Esophagus squamous epithelium (tissue), 5 donors: ENCODE measurements around the gene CEP120. TPM values are rescaled to one million over a fixed set of nuclear protein-coding genes. Genes with fewer than 3 reads are reported as not detected.

Experiments used
- DNase-seq: peaks from one replicate; lab custom pipeline; 2025; lab: John Stamatoyannopoulos, UW
- H3K27ac ChIP-seq, 4 donors: fragments of 200-600 bp; sonication (generic); one replicate each; pipeline ENCODE4 v1.5.1; 2016 to 2019; ENCODE audit warnings: mild to moderate bottlenecking in 1 of 4
- H3K27me3 ChIP-seq, 4 donors: fragments of 200-600 bp; sonication (generic); 1 replicate in 3 of 4; 2 replicates in 1 of 4; pipeline versions ENCODE4 v1.5.1 to v1.6.0; 2017 to 2021; ENCODE audit warnings: antibody characterized with exemption in 1 of 4
- H3K36me3 ChIP-seq, 3 donors: fragments of 200-600 bp; sonication (generic); one replicate each; pipeline ENCODE4 v1.5.1; 2016 to 2019
- H3K4me1 ChIP-seq, 3 donors: fragments of 200-600 bp; sonication (generic); one replicate each; pipeline ENCODE4 v1.5.1; 2017 to 2019
- H3K4me3 ChIP-seq, 4 donors: fragments of 200-600 bp; sonication (generic); 1 replicate in 3 of 4; 2 replicates in 1 of 4; pipeline ENCODE4 v1.5.1; 2016 to 2019; ENCODE audit warnings: mild to moderate bottlenecking in 2 of 4, moderate library complexity in 1 of 4
- H3K9me3 ChIP-seq, 3 donors: fragments of 200-600 bp; sonication (generic); one replicate each; pipeline ENCODE4 v1.5.1; 2016 to 2019
- CTCF ChIP-seq, 6 experiments: fragments of 450-650 bp in 4 of 6; fragments of 200-600 bp in 2 of 6; sonication (generic) in 2 of 6; IDR thresholded peaks; one replicate each; pipeline ENCODE4 v1.5.1; 2016 to 2019; ENCODE audit warnings: antibody characterized with exemption in 6 of 6, mild to moderate bottlenecking in 4 of 6, moderate library complexity in 4 of 6
- POLR2A ChIP-seq, 4 donors: fragments of 450-650 bp; IDR thresholded peaks; one replicate each; pipeline ENCODE4 v1.6.1; 2017; ENCODE audit warnings: antibody characterized with exemption in 4 of 4, mild to moderate bottlenecking in 4 of 4, moderate library complexity in 3 of 4
- WGBS, 2 donors: methylation state at CpG; one replicate each; pipeline ENCODE4 v1.1.5; 2018; 5-methylcytosine and 5-hydroxymethylcytosine counted together
- intact Hi-C: fragments of 100-400 bp; cut with DNase I; formaldehyde crosslinking; loops from one replicate; pipeline ENCODE4 v1.15.0; 2022
- total RNA-seq, 4 donors: library from RNA; depleted of rRNA; stranded (reverse); fragments of >200 nt; gene quantifications; one replicate each; pipeline ENCODE4 v1.1.0, GENCODE V29; 2016
- donor health status: DM: yes; HTN: yes; CAD: no.

CEP120 gene
- total RNA-seq, 4 donors from 2014 or later, result 7.9 to 12.6 (median 10.1) TPM

DNA sequence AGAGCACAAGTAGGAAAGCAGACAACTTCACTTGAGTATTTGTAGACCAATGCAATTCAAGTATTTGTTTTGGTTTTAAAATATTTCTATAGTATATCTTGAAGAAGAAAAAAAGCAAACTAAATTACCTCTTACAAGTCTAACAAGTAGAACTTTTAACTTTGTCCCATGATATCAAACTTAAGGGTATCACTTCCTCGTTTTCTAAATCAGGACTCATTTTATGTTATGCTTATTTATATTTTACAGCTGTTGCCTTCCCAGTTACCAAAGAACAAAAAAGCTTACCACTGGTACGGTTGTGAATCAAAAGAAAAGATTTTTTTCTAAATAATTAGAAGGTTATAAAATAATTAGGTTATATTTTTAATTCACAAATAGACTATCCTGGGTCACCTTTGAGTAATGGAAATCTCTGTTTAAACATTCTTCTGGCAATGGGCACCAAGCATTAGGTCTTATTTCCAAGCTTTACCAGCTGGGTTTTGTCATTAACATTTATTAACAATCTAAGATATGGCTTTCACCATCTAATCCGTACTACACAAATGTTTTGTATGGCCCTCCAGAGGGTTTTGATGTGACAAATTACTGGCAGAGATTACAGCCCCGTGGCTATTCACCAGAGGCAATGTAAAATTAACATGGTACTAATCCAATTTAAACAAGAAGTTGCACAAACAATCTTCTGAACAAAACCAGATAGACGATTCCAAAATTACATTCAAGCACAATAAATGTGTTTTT is 63.6 kb downstream of the CEP120 start:
- Histone ChIP-seq H3K27ac (peak overlapping the region in 1 of 4 donors; percentile 23), H3K4me3 (no peak overlapping the region), H3K4me1 (peaks cover 0 to 6% (median 0%) of the 10 kb centered on the region in 3 donors), H3K9me3 (peaks cover 0 to 4% (median 0%) of the 10 kb centered on the region in 3 donors), H3K27me3 (no peaks in the 10 kb centered on the region), H3K36me3 (peaks cover 0 to 35% (median 0%) of the 10 kb centered on the region in 3 donors)
- WGBS, 2 donors, result 41 to 43% methylated on average over 5 of the region's 5 CpGs
- TF ChIP-seq CTCF (IDR thresholded peaks at IDR 0.05), result no peak
- no peak for TF ChIP-seq POLR2A (IDR thresholded peaks at IDR 0.05)
- no peak for DNase-seq
- intact Hi-C loops, result no loop called here

DNA sequence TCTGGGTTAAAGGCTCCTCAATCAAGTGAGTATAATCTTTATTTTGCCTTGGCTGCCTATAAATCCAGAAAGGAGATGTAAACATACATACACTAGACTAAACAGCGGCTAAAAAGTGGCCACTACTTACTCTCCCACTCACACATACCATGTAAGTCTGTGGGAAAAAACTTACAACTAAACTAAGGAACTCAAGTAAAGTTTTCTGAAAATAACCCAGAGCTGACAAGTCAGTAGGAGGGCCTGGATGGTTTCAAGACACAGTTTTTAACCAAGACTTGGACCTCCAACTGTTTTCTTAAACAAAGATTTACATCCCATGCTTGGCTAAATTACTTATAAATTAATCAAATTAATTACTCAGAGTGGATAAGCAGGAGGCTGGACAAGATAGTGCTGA is 64.5 kb downstream of the CEP120 start:
- Histone ChIP-seq H3K36me3 (peaks cover 0 to 35% (median 0%) of the 10 kb centered on the region in 3 donors), H3K27ac (peak overlapping the region in 1 of 4 donors; percentile 23), H3K4me3 (no peak overlapping the region), H3K27me3 (no peaks in the 10 kb centered on the region), H3K4me1 (peaks cover 0 to 6% (median 0%) of the 10 kb centered on the region in 3 donors), H3K9me3 (peaks cover 0 to 4% (median 0%) of the 10 kb centered on the region in 3 donors)
- no peak for DNase-seq
- intact Hi-C loops, result no loop called here
- WGBS, 2 donors, result 58 to 79% methylated on average over 1 of the region's 1 CpG
- TF ChIP-seq POLR2A (IDR thresholded peaks at IDR 0.05) (no peak), CTCF (IDR thresholded peaks at IDR 0.05) (no peak)

- intact Hi-C loops, result no loop called here
- WGBS, 2 donors, result 68 to 84% methylated on average over 1 of the region's 1 CpG
- Histone ChIP-seq H3K4me3 (no peak overlapping the region), H3K27ac (no peak overlapping the region), H3K36me3 (peaks cover 0 to 35% (median 0%) of the 10 kb centered on the region in 3 donors), H3K9me3 (peaks cover 0 to 4% (median 0%) of the 10 kb centered on the region in 3 donors), H3K27me3 (no peaks in the 10 kb centered on the region), H3K4me1 (peaks cover 0 to 6% (median 0%) of the 10 kb centered on the region in 3 donors)
- no peak for DNase-seq
- TF ChIP-seq CTCF (IDR thresholded peaks at IDR 0.05), result no peak
- TF ChIP-seq POLR2A (IDR thresholded peaks at IDR 0.05), result no peak
Observed at GRCh38 chr5:123358304-123358703, 64.9 kb downstream of the CEP120 start.

DNA sequence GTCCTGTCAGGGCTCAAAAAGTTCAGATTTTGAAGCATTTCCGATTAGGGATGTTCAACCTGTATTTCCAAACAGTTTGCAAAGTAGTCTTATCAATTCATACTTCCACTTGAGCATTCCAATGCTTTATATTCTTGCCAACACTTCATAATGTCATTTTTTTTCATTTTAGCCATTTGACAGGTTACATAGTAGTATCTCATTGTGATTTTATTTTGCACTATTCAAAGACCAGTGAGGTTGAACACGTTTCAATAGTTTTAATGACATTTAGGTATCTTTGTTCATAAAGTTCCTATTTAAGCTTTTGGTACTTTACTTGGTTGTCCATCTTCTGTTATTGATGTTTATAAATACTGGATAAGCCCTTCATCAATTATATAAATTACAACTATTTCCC is 71.4 kb downstream of the CEP120 start:
- intact Hi-C loops, result no loop called here
- Histone ChIP-seq H3K4me1 (no peaks in the 10 kb centered on the region), H3K36me3 (peaks cover 0 to 39% (median 0%) of the 10 kb centered on the region in 3 donors), H3K9me3 (peaks cover 0 to 4% (median 0%) of the 10 kb centered on the region in 3 donors), H3K27ac (no peak overlapping the region), H3K27me3 (no peaks in the 10 kb centered on the region), H3K4me3 (no peak overlapping the region)
- WGBS, 2 donors, result 84 to 93% methylated on average over 2 of the region's 2 CpGs
- DNase-seq, result no peak
- TF ChIP-seq POLR2A (IDR thresholded peaks at IDR 0.05), result no peak
- no peak for TF ChIP-seq CTCF (IDR thresholded peaks at IDR 0.05)

DNA sequence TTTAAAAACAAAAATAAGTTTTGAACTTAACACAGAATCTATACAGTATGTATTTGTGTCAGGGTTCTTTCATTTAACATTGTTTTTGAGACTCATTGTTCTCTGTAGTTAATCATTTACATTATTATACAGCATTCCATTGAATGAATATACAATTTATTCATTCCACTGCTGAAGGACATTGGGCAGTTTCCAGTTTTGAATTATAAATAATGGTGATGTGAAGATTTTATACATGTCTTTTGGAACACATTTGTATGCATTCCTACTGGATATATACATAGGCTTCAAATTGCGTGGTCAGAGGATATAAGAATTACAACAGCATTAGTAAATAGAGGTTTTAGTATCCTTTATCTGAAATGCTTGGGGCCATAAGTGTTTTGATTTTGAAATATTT is 72.0 kb downstream of the CEP120 start:
- peaks cover 0 to 3% (median 0%) of the 10 kb centered on the region in 3 donors for H3K9me3 ChIP-seq
- no peaks in the 10 kb centered on the region for H3K27me3 ChIP-seq
- no peak for DNase-seq
- no peak overlapping the region for H3K27ac ChIP-seq
- no peak for TF ChIP-seq POLR2A (IDR thresholded peaks at IDR 0.05)
- no peak for TF ChIP-seq CTCF (IDR thresholded peaks at IDR 0.05)
- intact Hi-C loops, result no loop called here
- no peak overlapping the region for H3K4me3 ChIP-seq
- H3K36me3 ChIP-seq, result peaks cover 0 to 36% (median 0%) of the 10 kb centered on the region in 3 donors
- no peaks in the 10 kb centered on the region for H3K4me1 ChIP-seq
- WGBS, 2 donors, result 88 to 90% methylated on average over 1 of the region's 1 CpG
